DND-41 (cell line): ENCODE measurements around the gene CCNT1.
"Not testable (repeated sequence)": the region's sequence is repeated elsewhere in the genome, so short reads cannot be mapped to it uniquely, and the experiment has no call there.

Experiments used
- CTCF ChIP-seq: IDR thresholded peaks from 2 replicates; pipeline ENCODE4 v1.5.1; 2012; ENCODE audit warnings: borderline replicate concordance, low read length, moderate library complexity, mild to moderate bottlenecking; ENCODE audit not compliant: poor library complexity, severe bottlenecking; ENCODE audit errors: extremely low read depth
- EZH2 ChIP-seq: IDR thresholded peaks from 3 replicates; pipeline ENCODE4 v1.6.1; 2012; ENCODE audit warnings: borderline replicate concordance, low read depth, mild to moderate bottlenecking, moderate library complexity, low read length, inconsistent platforms; ENCODE audit not compliant: severe bottlenecking

- not testable (repeated sequence) for TF ChIP-seq CTCF, EZH2
These were observed 2.5 kb upstream of the CCNT1 start for GRCh38 chr12:48719002-48719401.
